ENCODE measurements around the gene FAM174C.

DNA sequence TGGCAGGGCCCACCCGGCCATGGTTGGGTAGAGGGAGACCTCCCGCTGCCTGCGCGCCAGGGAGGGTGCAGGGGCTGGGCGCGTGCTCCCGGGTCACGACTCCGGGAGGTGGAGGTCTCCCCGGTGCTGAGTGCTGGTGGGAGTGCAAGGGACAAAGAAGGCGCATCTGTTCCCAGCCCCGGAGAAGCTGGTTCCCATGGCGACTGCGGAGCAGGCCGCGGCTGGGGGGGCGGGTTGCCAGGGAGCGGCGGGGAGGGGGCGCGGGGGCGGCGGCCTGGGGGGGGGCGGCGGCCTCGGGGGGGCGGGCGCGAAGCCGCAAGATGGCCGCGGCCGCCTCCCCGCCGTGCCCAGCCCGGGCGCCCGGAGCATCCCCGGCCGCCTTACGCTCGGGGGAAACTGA, 38.8 kb upstream of the FAM174C start:
- no peak for TF ChIP-seq CTCF (IDR thresholded peaks at IDR 0.05)
- no peak for TF ChIP-seq ZFX (IDR thresholded peaks at IDR 0.05; ENCODE audit: borderline replicate concordance)
